ENCODE data around the gene ASTN2.

The ASTN2 gene

DNA sequence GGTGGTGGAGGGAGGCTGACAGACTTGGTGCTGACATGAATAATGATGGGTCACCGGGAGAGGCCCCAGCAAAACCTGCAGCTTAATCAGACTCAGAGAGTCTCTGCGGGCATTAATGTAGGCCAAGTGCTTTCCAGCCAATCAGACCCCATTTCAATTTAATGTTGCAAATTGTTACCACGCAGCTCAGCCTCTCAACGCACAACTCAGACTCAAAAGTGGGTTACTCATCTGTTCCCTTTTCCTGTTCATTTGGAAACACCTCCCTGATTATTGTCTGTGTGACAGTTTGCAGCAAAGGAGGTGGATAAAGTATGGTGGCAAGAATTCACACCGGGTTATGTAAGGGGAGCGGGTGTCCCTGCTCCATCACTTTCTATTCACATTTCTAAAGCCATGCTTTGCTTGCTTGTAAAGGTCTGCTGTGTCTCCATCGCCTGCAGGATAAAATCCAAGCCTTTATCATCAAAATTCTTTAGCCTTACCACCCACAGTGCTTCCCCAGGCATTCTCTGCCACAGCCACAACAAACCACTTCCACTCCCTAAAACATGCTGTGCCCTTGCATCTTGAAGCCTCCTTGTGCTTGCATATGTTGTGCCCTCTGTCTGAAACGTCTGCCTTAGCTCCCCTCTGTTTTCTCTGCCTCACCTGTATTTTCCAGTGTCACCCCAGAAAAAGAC lies 156.5 kb downstream of the ASTN2 start:
- TF ChIP-seq TAF1 (IDR thresholded peaks at IDR 0.05; ENCODE audit: borderline replicate concordance, insufficient read depth, low read length), result no peak
- TF ChIP-seq POLR2AphosphoS5 (IDR thresholded peaks at IDR 0.05; ENCODE audit: low read depth, low read length), result no peak
- TF ChIP-seq, protein P1, sequence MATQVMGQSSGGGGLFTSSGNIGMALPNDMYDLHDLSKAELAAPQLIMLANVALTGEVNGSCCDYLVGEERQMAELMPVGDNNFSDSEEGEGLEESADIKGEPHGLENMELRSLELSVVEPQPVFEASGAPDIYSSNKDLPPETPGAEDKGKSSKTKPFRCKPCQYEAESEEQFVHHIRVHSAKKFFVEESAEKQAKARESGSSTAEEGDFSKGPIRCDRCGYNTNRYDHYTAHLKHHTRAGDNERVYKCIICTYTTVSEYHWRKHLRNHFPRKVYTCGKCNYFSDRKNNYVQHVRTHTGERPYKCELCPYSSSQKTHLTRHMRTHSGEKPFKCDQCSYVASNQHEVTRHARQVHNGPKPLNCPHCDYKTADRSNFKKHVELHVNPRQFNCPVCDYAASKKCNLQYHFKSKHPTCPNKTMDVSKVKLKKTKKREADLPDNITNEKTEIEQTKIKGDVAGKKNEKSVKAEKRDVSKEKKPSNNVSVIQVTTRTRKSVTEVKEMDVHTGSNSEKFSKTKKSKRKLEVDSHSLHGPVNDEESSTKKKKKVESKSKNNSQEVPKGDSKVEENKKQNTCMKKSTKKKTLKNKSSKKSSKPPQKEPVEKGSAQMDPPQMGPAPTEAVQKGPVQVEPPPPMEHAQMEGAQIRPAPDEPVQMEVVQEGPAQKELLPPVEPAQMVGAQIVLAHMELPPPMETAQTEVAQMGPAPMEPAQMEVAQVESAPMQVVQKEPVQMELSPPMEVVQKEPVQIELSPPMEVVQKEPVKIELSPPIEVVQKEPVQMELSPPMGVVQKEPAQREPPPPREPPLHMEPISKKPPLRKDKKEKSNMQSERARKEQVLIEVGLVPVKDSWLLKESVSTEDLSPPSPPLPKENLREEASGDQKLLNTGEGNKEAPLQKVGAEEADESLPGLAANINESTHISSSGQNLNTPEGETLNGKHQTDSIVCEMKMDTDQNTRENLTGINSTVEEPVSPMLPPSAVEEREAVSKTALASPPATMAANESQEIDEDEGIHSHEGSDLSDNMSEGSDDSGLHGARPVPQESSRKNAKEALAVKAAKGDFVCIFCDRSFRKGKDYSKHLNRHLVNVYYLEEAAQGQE (IDR thresholded peaks at IDR 0.05; ENCODE audit: insufficient read depth in 1 of 2, low read depth in 2 of 2, low read length in 2 of 2), result no peak
- TF ChIP-seq FOXP2 (optimal IDR thresholded peaks at IDR 0.05; ENCODE audit: borderline replicate concordance, extremely low read depth, extremely low read length, insufficient read depth), result no peak
- TF ChIP-seq SIN3A (IDR thresholded peaks at IDR 0.05; ENCODE audit: borderline replicate concordance, insufficient read depth, low read length), result no peak

DNA sequence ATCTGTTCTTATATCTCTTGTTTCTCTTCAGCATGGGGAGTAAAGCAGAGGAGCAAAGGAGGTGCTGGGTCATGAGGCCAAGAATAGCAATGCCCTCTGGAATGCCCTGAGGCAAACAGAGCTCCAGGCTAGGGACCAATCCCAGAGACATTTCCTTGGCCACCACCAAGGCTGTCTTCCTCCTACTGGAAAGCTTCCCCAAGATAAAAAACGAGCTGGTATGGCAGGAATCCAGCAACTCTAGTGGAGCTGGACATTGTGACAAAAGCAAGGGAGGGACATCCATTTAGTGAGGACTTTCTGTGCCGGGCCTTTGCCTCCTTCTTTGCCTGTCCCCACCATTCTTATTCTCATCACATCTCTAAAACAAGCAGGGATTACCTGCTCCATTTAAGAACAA lies 161.6 kb downstream of the ASTN2 start:
- no peak for TF ChIP-seq TAF1 (IDR thresholded peaks at IDR 0.05; ENCODE audit: borderline replicate concordance, insufficient read depth, low read length)
- no peak for TF ChIP-seq POLR2AphosphoS5 (IDR thresholded peaks at IDR 0.05; ENCODE audit: low read depth, low read length)
- TF ChIP-seq SIN3A (IDR thresholded peaks at IDR 0.05; ENCODE audit: borderline replicate concordance, insufficient read depth, low read length), result no peak
- TF ChIP-seq, protein P1 (IDR thresholded peaks at IDR 0.05; ENCODE audit: insufficient read depth in 1 of 2, low read depth in 2 of 2, low read length in 2 of 2), result no peak
- no peak for TF ChIP-seq FOXP2 (optimal IDR thresholded peaks at IDR 0.05; ENCODE audit: borderline replicate concordance, extremely low read depth, extremely low read length, insufficient read depth)

DNA sequence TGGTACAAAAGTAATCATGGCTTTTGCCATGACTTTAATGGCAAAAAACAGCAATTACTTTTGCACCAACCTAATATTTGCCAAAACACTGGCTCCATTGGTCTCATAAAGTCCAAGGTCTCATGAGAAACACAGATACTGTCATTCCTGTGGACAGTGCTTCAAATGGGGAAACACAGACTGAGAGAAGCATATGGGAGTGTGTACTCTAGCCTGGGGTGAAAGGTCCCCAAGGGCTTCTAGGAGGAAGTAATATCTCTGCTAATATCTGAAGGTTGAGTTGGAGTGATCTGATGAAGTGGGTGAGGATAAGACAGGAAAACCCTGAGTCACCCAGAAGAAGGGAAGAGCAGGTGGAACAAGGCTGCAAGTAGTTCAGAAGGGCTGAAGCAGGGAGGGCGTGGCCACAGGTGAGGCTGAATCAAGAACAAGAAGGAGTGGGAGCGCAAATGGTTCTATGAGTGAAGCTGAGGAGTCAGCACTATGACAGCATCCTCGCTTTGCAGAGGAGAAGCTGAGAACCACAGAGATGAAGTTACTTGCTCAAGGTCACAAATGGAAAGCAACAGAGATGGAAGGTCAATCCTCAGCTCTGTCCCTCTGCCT lies 164.1 kb downstream of the ASTN2 start:
- TF ChIP-seq SIN3A (IDR thresholded peaks at IDR 0.05; ENCODE audit: borderline replicate concordance, insufficient read depth, low read length), result no peak
- no peak for TF ChIP-seq TAF1 (IDR thresholded peaks at IDR 0.05; ENCODE audit: borderline replicate concordance, insufficient read depth, low read length)
- TF ChIP-seq, protein P1 (IDR thresholded peaks at IDR 0.05; ENCODE audit: insufficient read depth in 1 of 2, low read depth in 2 of 2, low read length in 2 of 2), result no peak
- TF ChIP-seq FOXP2 (optimal IDR thresholded peaks at IDR 0.05; ENCODE audit: borderline replicate concordance, extremely low read depth, extremely low read length, insufficient read depth), result no peak
- TF ChIP-seq POLR2AphosphoS5 (IDR thresholded peaks at IDR 0.05; ENCODE audit: low read depth, low read length), result no peak

DNA sequence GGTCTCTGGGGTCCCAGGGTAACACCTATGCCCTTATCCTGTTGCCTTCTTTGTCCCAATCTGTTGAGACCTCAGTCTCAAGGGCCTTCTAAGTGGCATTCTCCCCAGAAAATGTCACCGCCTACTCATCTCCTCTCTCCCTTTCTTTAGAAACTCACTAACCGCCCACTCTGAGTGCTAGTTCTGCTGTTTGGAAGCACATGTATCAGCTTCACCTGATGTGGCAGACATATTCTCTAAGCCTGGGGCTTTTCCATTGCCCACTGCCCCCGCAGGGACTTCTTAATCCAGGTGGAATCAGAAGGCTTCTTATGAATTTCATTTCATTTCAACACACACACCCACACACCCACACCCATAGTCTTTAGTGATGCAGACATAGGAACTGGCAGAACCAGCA lies 165.1 kb downstream of the ASTN2 start:
- TF ChIP-seq, protein P1 (IDR thresholded peaks at IDR 0.05; ENCODE audit: insufficient read depth in 1 of 2, low read depth in 2 of 2, low read length in 2 of 2), result no peak
- TF ChIP-seq FOXP2 (optimal IDR thresholded peaks at IDR 0.05; ENCODE audit: borderline replicate concordance, extremely low read depth, extremely low read length, insufficient read depth) (no peak), SIN3A (IDR thresholded peaks at IDR 0.05; ENCODE audit: borderline replicate concordance, insufficient read depth, low read length) (no peak), POLR2AphosphoS5 (IDR thresholded peaks at IDR 0.05; ENCODE audit: low read depth, low read length) (no peak), TAF1 (IDR thresholded peaks at IDR 0.05; ENCODE audit: borderline replicate concordance, insufficient read depth, low read length) (no peak)

Data from PFSK-1 (cell line).